Measurements from ENCODE around the gene FREM1.

Gene FREM1

GRCh38 chr9:14760060-14760459, 150.2 kb downstream of the FREM1 start:
- H3K9me3 Mint-ChIP-seq, result no peaks in the 10 kb centered on the region
- no peak for DNase-seq
- peaks cover 36% of the 10 kb centered on the region for H3K27me3 Mint-ChIP-seq
- H3K4me3 Mint-ChIP-seq, result no peak overlapping the region
- H3K4me1 Mint-ChIP-seq (ENCODE audit: low read depth), result no peaks in the 10 kb centered on the region
- no peaks in the 10 kb centered on the region for H3K36me3 Mint-ChIP-seq (ENCODE audit: low read depth)
- H3K27ac Mint-ChIP-seq, result no peak overlapping the region

DNA sequence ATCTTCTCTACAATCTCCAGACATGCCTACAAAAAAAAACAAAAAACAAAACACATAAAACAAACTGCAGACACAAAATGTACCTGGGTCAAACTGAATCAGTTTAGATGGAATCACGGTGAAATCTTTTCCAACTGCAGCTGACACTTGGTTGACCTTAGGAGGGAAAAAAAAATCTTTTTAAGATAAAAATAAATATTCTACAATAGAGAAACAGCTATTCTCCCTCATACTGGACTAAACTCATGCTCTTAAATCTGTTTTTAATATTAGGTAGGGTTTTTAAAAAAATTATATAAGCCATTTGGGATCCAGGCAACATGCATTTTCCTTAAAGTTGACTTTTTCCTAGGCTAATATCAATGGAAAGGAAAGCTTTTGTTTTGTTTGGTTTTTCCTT, 153.9 kb downstream of the FREM1 start:
- no peaks in the 10 kb centered on the region for H3K4me1 Mint-ChIP-seq (ENCODE audit: low read depth)
- no peaks in the 10 kb centered on the region for H3K36me3 Mint-ChIP-seq (ENCODE audit: low read depth)
- no peak for DNase-seq
- H3K27ac Mint-ChIP-seq, result no peak overlapping the region
- peaks cover 30% of the 10 kb centered on the region for H3K27me3 Mint-ChIP-seq
- no peak overlapping the region for H3K4me3 Mint-ChIP-seq
- no peaks in the 10 kb centered on the region for H3K9me3 Mint-ChIP-seq

DNA sequence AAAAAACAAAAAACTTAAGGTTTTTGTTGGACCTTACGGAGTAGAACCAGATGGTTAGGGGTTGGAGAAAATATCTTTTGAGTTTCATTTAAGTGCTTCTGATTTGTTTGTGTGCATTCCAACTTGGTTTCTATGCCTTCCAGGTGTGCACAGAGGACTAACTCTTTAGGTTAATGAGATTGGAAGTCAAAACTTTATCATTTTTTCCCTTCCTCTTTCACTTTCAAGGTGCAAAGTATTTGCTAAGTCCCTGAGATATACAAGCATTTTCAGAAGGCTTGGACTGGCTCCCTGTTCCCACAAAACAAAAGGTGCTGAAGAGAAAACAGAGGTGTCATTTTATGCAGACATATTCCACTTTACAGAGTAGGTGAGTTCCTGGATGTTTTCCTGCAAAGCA, 157.4 kb downstream of the FREM1 start:
- DNase-seq, result no peak
- Mint-ChIP-seq H3K27ac (no peak overlapping the region), H3K27me3 (peaks cover 46% of the 10 kb centered on the region), H3K4me3 (no peak overlapping the region), H3K36me3 (ENCODE audit: low read depth) (no peaks in the 10 kb centered on the region), H3K9me3 (no peaks in the 10 kb centered on the region), H3K4me1 (ENCODE audit: low read depth) (peaks cover 11% of the 10 kb centered on the region)

DNA sequence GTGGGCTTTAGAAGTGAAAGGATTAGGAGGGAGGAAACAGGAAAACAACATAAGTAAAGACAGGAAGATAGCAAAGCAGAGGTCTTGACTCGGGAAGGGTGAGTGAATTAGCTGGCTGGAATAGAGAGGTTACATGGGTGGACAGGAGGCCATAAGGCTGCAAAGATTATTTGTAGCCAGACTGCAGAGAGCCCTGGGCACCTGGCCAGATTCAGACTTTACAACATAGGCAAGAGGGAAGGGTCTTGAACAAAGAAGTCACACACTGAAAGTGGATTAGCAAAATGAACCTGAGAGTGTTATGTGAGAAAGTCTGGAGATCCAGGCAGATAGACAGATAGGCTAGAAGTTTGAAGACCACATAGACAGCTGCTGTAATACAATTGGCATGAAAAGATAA, 158.0 kb downstream of the FREM1 start:
- Mint-ChIP-seq H3K27ac (no peak overlapping the region), H3K4me3 (no peak overlapping the region), H3K9me3 (no peaks in the 10 kb centered on the region), H3K27me3 (peaks cover 49% of the 10 kb centered on the region), H3K4me1 (ENCODE audit: low read depth) (peaks cover 11% of the 10 kb centered on the region), H3K36me3 (ENCODE audit: low read depth) (no peaks in the 10 kb centered on the region)
- DNase-seq, result no peak

GRCh38 chr9:14750821-14751220, 159.4 kb downstream of the FREM1 start:
- H3K4me3 Mint-ChIP-seq, result no peak overlapping the region
- H3K9me3 Mint-ChIP-seq, result no peaks in the 10 kb centered on the region
- H3K36me3 Mint-ChIP-seq (ENCODE audit: low read depth), result no peaks in the 10 kb centered on the region
- no peak for DNase-seq
- peaks cover 46% of the 10 kb centered on the region for H3K27me3 Mint-ChIP-seq
- no peak overlapping the region for H3K27ac Mint-ChIP-seq
- H3K4me1 Mint-ChIP-seq (ENCODE audit: low read depth), result peaks cover 11% of the 10 kb centered on the region

- H3K36me3 Mint-ChIP-seq (ENCODE audit: low read depth), result no peaks in the 10 kb centered on the region
- no peaks in the 10 kb centered on the region for H3K9me3 Mint-ChIP-seq
- H3K4me1 Mint-ChIP-seq (ENCODE audit: low read depth), result peaks cover 11% of the 10 kb centered on the region
- no peak overlapping the region for H3K4me3 Mint-ChIP-seq
- H3K27me3 Mint-ChIP-seq, result peaks cover 41% of the 10 kb centered on the region
- no peak overlapping the region for H3K27ac Mint-ChIP-seq
- no peak for DNase-seq
Measured at GRCh38 chr9:14749741-14750211, 160.5 kb downstream of the FREM1 start.

DNA sequence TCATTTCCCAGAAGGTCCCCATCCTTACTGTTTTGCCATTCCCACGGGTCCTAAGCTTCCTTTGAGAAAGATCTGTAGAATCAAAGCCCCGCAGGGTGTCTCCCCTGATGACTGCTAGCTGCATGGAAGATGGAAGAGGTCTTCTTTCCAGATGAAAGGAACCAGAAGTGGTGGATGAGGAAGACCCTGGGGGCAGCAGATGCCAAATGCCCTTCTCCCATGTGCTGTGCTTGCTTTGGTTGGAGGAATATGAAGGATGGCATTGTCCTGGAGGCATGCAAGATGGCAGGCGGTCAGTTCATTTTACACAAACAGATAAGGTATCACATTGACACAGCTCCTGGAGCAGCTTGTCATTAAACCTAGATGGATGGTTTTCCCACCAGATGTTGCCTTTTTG, 161.9 kb downstream of the FREM1 start:
- Mint-ChIP-seq H3K36me3 (ENCODE audit: low read depth) (no peaks in the 10 kb centered on the region), H3K27me3 (peaks cover 37% of the 10 kb centered on the region), H3K27ac (no peak overlapping the region), H3K4me3 (no peak overlapping the region), H3K9me3 (no peaks in the 10 kb centered on the region), H3K4me1 (ENCODE audit: low read depth) (peaks cover 11% of the 10 kb centered on the region)
- DNase-seq, result no peak

- no peaks in the 10 kb centered on the region for H3K36me3 Mint-ChIP-seq (ENCODE audit: low read depth)
- no peak for DNase-seq
- H3K9me3 Mint-ChIP-seq, result no peaks in the 10 kb centered on the region
- H3K4me3 Mint-ChIP-seq, result no peak overlapping the region
- H3K27ac Mint-ChIP-seq, result no peak overlapping the region
- H3K27me3 Mint-ChIP-seq, result peaks cover 30% of the 10 kb centered on the region
- H3K4me1 Mint-ChIP-seq (ENCODE audit: low read depth), result peaks cover 11% of the 10 kb centered on the region
Measured at GRCh38 chr9:14747111-14747510, 163.1 kb downstream of the FREM1 start.

DNA sequence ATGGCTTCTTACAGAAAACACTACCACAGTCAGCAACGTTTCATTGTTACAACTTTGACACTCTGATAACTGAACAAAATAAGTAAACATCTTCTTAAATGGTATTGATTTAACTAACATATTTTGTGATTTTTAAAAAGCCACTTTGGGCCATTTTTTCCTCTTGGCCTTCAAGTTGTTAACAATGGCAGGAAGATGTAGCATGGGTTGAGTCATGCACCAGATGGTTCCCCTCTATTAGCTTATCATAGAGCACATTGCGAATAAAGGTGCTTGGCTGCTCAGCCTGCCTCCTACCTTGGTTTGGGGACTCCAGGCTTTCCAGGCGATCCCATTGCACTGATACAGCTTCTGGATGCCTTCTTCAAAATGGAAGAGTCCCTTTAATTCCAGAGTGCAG, 163.6 kb downstream of the FREM1 start:
- Mint-ChIP-seq H3K27ac (no peak overlapping the region), H3K4me1 (ENCODE audit: low read depth) (peaks cover 11% of the 10 kb centered on the region), H3K4me3 (no peak overlapping the region), H3K27me3 (peaks cover 26% of the 10 kb centered on the region), H3K36me3 (ENCODE audit: low read depth) (no peaks in the 10 kb centered on the region), H3K9me3 (no peaks in the 10 kb centered on the region)
- DNase-seq, result no peak

DNA sequence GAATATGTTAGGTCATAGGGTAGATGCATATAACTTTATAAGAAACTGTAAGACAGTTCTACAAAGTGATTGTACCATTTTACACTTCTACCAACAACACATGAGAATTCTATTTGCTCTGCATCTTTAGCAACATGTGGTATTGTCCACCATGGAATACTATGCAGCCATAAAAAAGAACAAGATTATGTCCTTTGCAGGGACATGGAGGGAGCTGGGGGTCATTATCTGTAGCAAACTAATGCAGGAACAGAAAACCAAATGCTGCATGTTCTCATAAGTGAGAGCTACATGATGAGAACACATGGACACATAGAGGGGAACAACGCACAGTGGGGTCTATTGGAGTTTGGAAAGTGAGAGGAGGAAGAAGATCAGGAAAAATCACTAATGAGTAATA, 165.5 kb downstream of the FREM1 start:
- Mint-ChIP-seq H3K27ac (no peak overlapping the region), H3K36me3 (ENCODE audit: low read depth) (no peaks in the 10 kb centered on the region), H3K4me1 (ENCODE audit: low read depth) (peaks cover 3% of the 10 kb centered on the region), H3K9me3 (no peaks in the 10 kb centered on the region), H3K4me3 (no peak overlapping the region), H3K27me3 (peaks cover 21% of the 10 kb centered on the region)
- no peak for DNase-seq

GRCh38 chr9:14741369-14741768, 168.9 kb downstream of the FREM1 start:
- Mint-ChIP-seq H3K27ac (no peak overlapping the region), H3K9me3 (no peaks in the 10 kb centered on the region), H3K4me3 (no peak overlapping the region), H3K36me3 (ENCODE audit: low read depth) (no peaks in the 10 kb centered on the region), H3K4me1 (ENCODE audit: low read depth) (no peaks in the 10 kb centered on the region), H3K27me3 (peaks cover 26% of the 10 kb centered on the region)
- DNase-seq, result no peak

DNA sequence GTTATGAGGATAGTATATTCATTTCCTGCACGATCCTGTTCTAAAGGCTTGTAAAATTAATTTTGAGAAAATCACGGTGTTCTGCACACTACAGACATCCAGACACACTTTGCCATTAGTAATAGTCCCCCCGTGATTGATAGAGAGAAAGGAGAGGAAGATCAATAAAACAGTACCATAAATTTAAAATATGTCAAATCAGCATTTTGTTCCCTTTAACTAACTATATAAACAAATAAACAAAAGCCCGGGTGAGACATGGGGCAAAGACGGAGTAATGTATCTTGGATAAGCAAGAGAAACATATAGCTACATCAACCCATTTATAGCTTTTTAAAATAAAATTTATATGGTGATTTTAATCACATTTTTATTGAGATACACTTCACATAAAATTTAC, 177.1 kb downstream of the FREM1 start:
- Mint-ChIP-seq H3K9me3 (no peaks in the 10 kb centered on the region), H3K4me3 (no peak overlapping the region), H3K36me3 (ENCODE audit: low read depth) (no peaks in the 10 kb centered on the region), H3K4me1 (ENCODE audit: low read depth) (no peaks in the 10 kb centered on the region), H3K27me3 (peaks cover 22% of the 10 kb centered on the region), H3K27ac (no peak overlapping the region)
- DNase-seq, result no peak

DNA sequence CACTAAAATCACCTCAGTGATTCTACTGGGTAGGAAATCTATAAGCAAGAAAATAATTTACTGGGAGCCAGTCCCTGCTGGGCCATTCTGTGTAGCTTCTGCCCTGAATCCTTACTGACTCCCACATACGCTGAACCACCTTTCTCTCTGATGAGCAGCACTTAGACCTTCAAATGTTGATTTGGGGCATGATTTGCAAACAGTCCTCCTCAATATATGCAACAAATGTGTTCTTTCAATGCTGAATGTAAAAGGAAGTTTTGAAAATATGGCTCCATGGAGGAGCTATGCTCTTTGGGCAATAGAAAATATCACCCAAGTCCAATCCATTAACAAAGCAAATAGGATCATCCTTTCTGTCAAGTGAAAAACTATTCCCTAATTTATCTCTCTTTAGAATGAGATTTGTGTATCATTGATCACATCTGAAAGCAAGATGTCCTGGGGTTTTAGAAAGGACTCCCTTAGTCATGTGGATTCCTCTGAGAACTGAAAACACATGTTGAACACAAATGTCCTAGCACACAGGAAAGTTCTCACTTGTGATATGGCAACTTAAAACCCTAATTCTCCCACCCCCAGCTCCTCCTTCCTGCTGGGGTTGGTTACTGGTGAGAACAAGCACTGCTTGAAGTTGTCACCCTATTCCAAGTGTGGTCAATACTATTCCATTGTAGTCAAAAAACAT, 178.8 kb downstream of the FREM1 start:
- Mint-ChIP-seq H3K27me3 (peaks cover 12% of the 10 kb centered on the region), H3K36me3 (ENCODE audit: low read depth) (no peaks in the 10 kb centered on the region), H3K4me1 (ENCODE audit: low read depth) (no peaks in the 10 kb centered on the region), H3K4me3 (no peak overlapping the region), H3K9me3 (no peaks in the 10 kb centered on the region), H3K27ac (no peak overlapping the region)
- no peak for DNase-seq

- H3K36me3 Mint-ChIP-seq (ENCODE audit: low read depth), result no peaks in the 10 kb centered on the region
- H3K9me3 Mint-ChIP-seq, result no peaks in the 10 kb centered on the region
- H3K4me1 Mint-ChIP-seq (ENCODE audit: low read depth), result no peaks in the 10 kb centered on the region
- H3K27me3 Mint-ChIP-seq, result peaks cover 4% of the 10 kb centered on the region
- H3K27ac Mint-ChIP-seq, result no peak overlapping the region
- no peak overlapping the region for H3K4me3 Mint-ChIP-seq
- no peak for DNase-seq
Measured at GRCh38 chr9:14730461-14730898, 179.7 kb downstream of the FREM1 start.

GRCh38 chr9:14723301-14723700, 186.9 kb downstream of the FREM1 start:
- H3K9me3 Mint-ChIP-seq, result no peaks in the 10 kb centered on the region
- H3K27ac Mint-ChIP-seq, result no peak overlapping the region
- H3K4me3 Mint-ChIP-seq, result no peak overlapping the region
- DNase-seq, result no peak
- peaks cover 16% of the 10 kb centered on the region for H3K27me3 Mint-ChIP-seq
- H3K36me3 Mint-ChIP-seq (ENCODE audit: low read depth), result no peaks in the 10 kb centered on the region
- H3K4me1 Mint-ChIP-seq (ENCODE audit: low read depth), result no peaks in the 10 kb centered on the region
